ENCODE measurements around the gene PSMD2. TPM values are rescaled to one million over a fixed set of nuclear protein-coding genes. Genes with fewer than 3 reads are reported as not detected.
"Not testable (repeated sequence)": the region's sequence is repeated elsewhere in the genome, so short reads cannot be mapped to it uniquely, and the experiment has no call there.

Gene PSMD2
- total and polyA plus RNA-seq, 4 donors, result 78.7 to 222 (median 166) TPM

DNA sequence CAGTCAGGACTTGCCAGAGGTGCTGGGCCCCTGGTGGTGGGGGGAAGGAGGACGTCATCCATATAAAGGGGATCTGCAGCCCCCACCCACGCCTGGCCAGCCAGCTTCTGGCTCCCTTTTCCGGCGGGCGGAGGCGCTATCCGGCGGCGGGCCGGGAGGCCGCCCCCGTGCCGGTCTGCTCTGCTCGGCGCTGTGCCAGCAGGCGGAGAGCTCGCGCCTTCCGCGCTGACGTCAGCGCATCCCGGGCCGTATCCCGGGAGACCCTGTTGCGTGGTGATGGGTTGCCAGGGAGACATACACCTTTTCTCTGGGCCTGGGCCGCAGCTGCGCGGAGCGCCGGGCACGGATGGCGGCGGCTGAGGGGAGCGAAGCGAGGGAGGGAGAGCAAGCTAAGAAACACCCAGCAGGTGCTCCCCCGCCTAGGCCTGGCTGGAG is 39.5 kb downstream of the PSMD2 start:
- 36 to 48% methylated on average over 28 to 37 of the region's 37 CpGs for WGBS, 2 donors
- TF ChIP-seq CTCF (IDR thresholded peaks at IDR 0.05; ENCODE audit: control extremely low read depth, extremely low read depth), result no peak
- DNase-seq, result peak; percentile 74 to 86 (median 80)
- ATAC-seq (ENCODE audit: insufficient read depth, low FRiP score), result no peak
- Histone ChIP-seq H3K9ac (ENCODE audit: insufficient read depth in 1 of 2, low read length in 2 of 2) (no peak overlapping the region), H3K27ac (ENCODE audit: low read depth in 1 of 2, low read length in 1 of 2) (peak overlapping the region; percentile 43 to 88), H3K36me3 (ENCODE audit: control insufficient read depth in 4 of 4, insufficient read depth in 4 of 4, low read length in 4 of 4) (peaks cover 8 to 25% (median 20%) of the 10 kb centered on the region in 4 donors), H3K4me1 (ENCODE audit: control insufficient read depth in 5 of 5, insufficient read depth in 5 of 5, low read length in 5 of 5) (peaks cover 3 to 30% (median 17%) of the 10 kb centered on the region in 5 donors), H3K27me3 (ENCODE audit: control insufficient read depth in 3 of 3, insufficient read depth in 3 of 3, low read length in 2 of 3) (no peaks in the 10 kb centered on the region), H3K9me3 (ENCODE audit: control insufficient read depth in 4 of 4, insufficient read depth in 3 of 4, low read length in 3 of 4) (no peaks in the 10 kb centered on the region), H3K4me3 (no peak overlapping the region)

GRCh38 chr3:184339001-184339400 is 40.0 kb downstream of the PSMD2 start:
- DNase-seq, result no peak

GRCh38 chr3:184339451-184340135 is 40.6 kb downstream of the PSMD2 start:
- DNase-seq; H3K9me3 ChIP-seq (ENCODE audit: control insufficient read depth in 4 of 4, insufficient read depth in 3 of 4, low read length in 3 of 4); H3K27me3 ChIP-seq (ENCODE audit: control insufficient read depth in 3 of 3, insufficient read depth in 3 of 3, low read length in 2 of 3); H3K9ac ChIP-seq (ENCODE audit: insufficient read depth in 1 of 2, low read length in 2 of 2); ATAC-seq (ENCODE audit: insufficient read depth, low FRiP score); H3K27ac ChIP-seq (ENCODE audit: low read depth in 1 of 2, low read length in 1 of 2); H3K4me3 ChIP-seq: not testable (repeated sequence)
- 90 to 94% methylated on average over 19 of the region's 19 CpGs for WGBS, 2 donors
- Histone ChIP-seq H3K36me3 (ENCODE audit: control insufficient read depth in 4 of 4, insufficient read depth in 4 of 4, low read length in 4 of 4) (peaks cover 8 to 23% (median 13%) of the 10 kb centered on the region in 4 donors), H3K4me1 (ENCODE audit: control insufficient read depth in 5 of 5, insufficient read depth in 5 of 5, low read length in 5 of 5) (peaks cover 3 to 30% (median 17%) of the 10 kb centered on the region in 5 donors)

More at GRCh38 chr3:184339001-184339400, 40.0 kb downstream of the PSMD2 start:
- Histone ChIP-seq H3K36me3 (ENCODE audit: control insufficient read depth in 4 of 4, insufficient read depth in 4 of 4, low read length in 4 of 4) (peaks cover 10 to 22% (median 18%) of the 10 kb centered on the region in 4 donors), H3K27ac (ENCODE audit: low read depth in 1 of 2, low read length in 1 of 2) (peak overlapping the region; percentile 10 to 43), H3K27me3 (ENCODE audit: control insufficient read depth in 3 of 3, insufficient read depth in 3 of 3, low read length in 2 of 3) (no peaks in the 10 kb centered on the region), H3K4me3 (no peak overlapping the region), H3K4me1 (ENCODE audit: control insufficient read depth in 5 of 5, insufficient read depth in 5 of 5, low read length in 5 of 5) (peaks cover 3 to 30% (median 17%) of the 10 kb centered on the region in 5 donors), H3K9ac (ENCODE audit: insufficient read depth in 1 of 2, low read length in 2 of 2) (no peak overlapping the region), H3K9me3 (ENCODE audit: control insufficient read depth in 4 of 4, insufficient read depth in 3 of 4, low read length in 3 of 4) (no peaks in the 10 kb centered on the region)
- no peak for ATAC-seq (ENCODE audit: insufficient read depth, low FRiP score)
- 68 to 76% methylated on average over 8 of the region's 8 CpGs for WGBS, 2 donors
- TF ChIP-seq CTCF (IDR thresholded peaks at IDR 0.05; ENCODE audit: control extremely low read depth, extremely low read depth), result no peak

DNA sequence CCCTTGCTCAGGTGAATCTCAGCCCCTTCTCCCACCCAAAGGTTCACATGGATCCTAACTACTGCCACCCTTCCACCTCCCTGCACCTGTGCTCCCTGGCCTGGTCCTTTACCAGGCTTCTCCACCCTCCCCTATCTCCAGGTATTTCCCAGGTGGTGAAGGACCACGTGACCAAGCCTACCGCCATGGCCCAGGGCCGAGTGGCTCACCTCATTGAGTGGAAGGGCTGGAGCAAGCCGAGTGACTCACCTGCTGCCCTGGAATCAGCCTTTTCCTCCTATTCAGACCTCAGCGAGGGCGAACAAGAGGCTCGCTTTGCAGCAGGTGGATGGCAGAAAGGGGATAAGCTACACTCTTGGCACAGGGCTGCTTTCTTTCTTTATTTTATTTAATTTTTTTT is 42.9 kb downstream of the PSMD2 start:
- Histone ChIP-seq H3K27ac (ENCODE audit: low read depth in 1 of 2, low read length in 1 of 2) (peak overlapping the region in 1 of 2 donors; percentile 15), H3K4me3 (no peak overlapping the region), H3K9ac (ENCODE audit: insufficient read depth in 1 of 2, low read length in 2 of 2) (no peak overlapping the region), H3K27me3 (ENCODE audit: control insufficient read depth in 3 of 3, insufficient read depth in 3 of 3, low read length in 2 of 3) (no peaks in the 10 kb centered on the region), H3K9me3 (ENCODE audit: control insufficient read depth in 4 of 4, insufficient read depth in 3 of 4, low read length in 3 of 4) (no peaks in the 10 kb centered on the region), H3K4me1 (ENCODE audit: control insufficient read depth in 5 of 5, insufficient read depth in 5 of 5, low read length in 5 of 5) (peaks cover 3 to 36% (median 8%) of the 10 kb centered on the region in 5 donors), H3K36me3 (ENCODE audit: control insufficient read depth in 4 of 4, insufficient read depth in 4 of 4, low read length in 4 of 4) (peaks cover 6 to 23% (median 13%) of the 10 kb centered on the region in 4 donors)
- ATAC-seq (ENCODE audit: insufficient read depth, low FRiP score) (peak; percentile 64), DNase-seq (no peak)
- 78 to 88% methylated on average over 7 of the region's 7 CpGs for WGBS, 2 donors
- TF ChIP-seq CTCF (IDR thresholded peaks at IDR 0.05; ENCODE audit: control extremely low read depth, extremely low read depth), result no peak
